SHP77 treated with DMSO at 0.1 percent for 48 hours (cell line): ENCODE results near the gene GMDS.

Experiments used
- DNase-seq: peaks from one replicate; lab custom pipeline; 2025; lab: John Stamatoyannopoulos, UW

Gene GMDS

GRCh38 chr6:2035826-2036709 is 209.3 kb downstream of the GMDS start:
- DNase-seq: no peak

- DNase-seq: no peak
These were observed 210.4 kb downstream of the GMDS start for GRCh38 chr6:2035046-2035445.

- no peak for DNase-seq
These were observed 211.1 kb downstream of the GMDS start for GRCh38 chr6:2034256-2034655.

- no peak for DNase-seq
These were observed 211.9 kb downstream of the GMDS start for GRCh38 chr6:2033544-2033943.

- DNase-seq: peak; percentile 93
These were observed 214.6 kb downstream of the GMDS start for GRCh38 chr6:2030682-2031244.

- no peak for DNase-seq
These were observed 215.5 kb downstream of the GMDS start for GRCh38 chr6:2029952-2030351.

GRCh38 chr6:2029130-2029794 is 216.1 kb downstream of the GMDS start:
- no peak for DNase-seq

GRCh38 chr6:2028457-2029038 is 216.9 kb downstream of the GMDS start:
- DNase-seq: peak; percentile 75

- DNase-seq: no peak
These were observed 219.3 kb downstream of the GMDS start for GRCh38 chr6:2026133-2026532.

- peak; percentile 82 for DNase-seq
These were observed 223.7 kb downstream of the GMDS start for GRCh38 chr6:2021713-2022125.

GRCh38 chr6:2020909-2021308 is 224.5 kb downstream of the GMDS start:
- peak; percentile 37 for DNase-seq

- no peak for DNase-seq
These were observed 226.4 kb downstream of the GMDS start for GRCh38 chr6:2019051-2019450.

GRCh38 chr6:2016040-2016439 is 229.4 kb downstream of the GMDS start:
- no peak for DNase-seq

GRCh38 chr6:2008383-2008976 is 236.9 kb downstream of the GMDS start:
- no peak for DNase-seq

GRCh38 chr6:2007165-2007564 is 238.2 kb downstream of the GMDS start:
- no peak for DNase-seq

GRCh38 chr6:2004888-2005287 is 240.5 kb downstream of the GMDS start:
- no peak for DNase-seq

- no peak for DNase-seq
These were observed 244.4 kb downstream of the GMDS start for GRCh38 chr6:2000962-2001361.

GRCh38 chr6:1997702-1998101 is 247.7 kb downstream of the GMDS start:
- no peak for DNase-seq

GRCh38 chr6:1995636-1996035 is 249.8 kb downstream of the GMDS start:
- no peak for DNase-seq

- DNase-seq: no peak
These were observed 252.4 kb downstream of the GMDS start for GRCh38 chr6:1993042-1993441.

- DNase-seq: no peak
These were observed 254.0 kb downstream of the GMDS start for GRCh38 chr6:1991332-1991878.

GRCh38 chr6:1988843-1989242 is 256.6 kb downstream of the GMDS start:
- no peak for DNase-seq
